GM23338 (cell line): ENCODE results near the gene TENM3. TPM values are rescaled to one million over a fixed set of nuclear protein-coding genes. Genes with fewer than 3 reads are reported as not detected.

ENCODE experiments used
- ATAC-seq: fragments of 200-7000 bp; cut with Tn5 transposase; 3 replicates; pipeline ENCODE4 v1.9.1; 2020
- DNase-seq: peaks from one replicate; pipeline ENCODE4 v3.0.0-alpha.2; 2015; ENCODE audit warnings: low spot score
- H2AFZ ChIP-seq: fragments of 200-600 bp; sonication (generic); 2 replicates; pipeline ENCODE4 v1.8.0; 2016; ENCODE audit warnings: antibody characterized with exemption, mild to moderate bottlenecking, moderate library complexity
- H3F3A ChIP-seq: fragments of 200-600 bp; sonication (generic); replicated peaks from 2 replicates; pipeline ENCODE4 v1.8.0; 2017; ENCODE audit warnings: antibody characterized with exemption, mixed run types, low read depth
- H3K27ac ChIP-seq: fragments of 200-600 bp; sonication (generic); 2 replicates; pipeline ENCODE4 v1.6.1; 2016; ENCODE audit warnings: low read depth
- H3K27me3 ChIP-seq: fragments of 200-600 bp; sonication (generic); 2 replicates; pipeline ENCODE4 v1.8.0; 2016; ENCODE audit warnings: mild to moderate bottlenecking, mixed run types, moderate library complexity; ENCODE audit not compliant: insufficient read depth
- H3K36me3 ChIP-seq: fragments of 200-600 bp; sonication (generic); 2 replicates; pipeline ENCODE4 v1.8.0; 2016; ENCODE audit warnings: mild to moderate bottlenecking; ENCODE audit not compliant: insufficient read depth
- H3K4me1 ChIP-seq: fragments of 200-600 bp; sonication (generic); 2 replicates; pipeline ENCODE4 v1.8.0; 2016; ENCODE audit warnings: mild to moderate bottlenecking, moderate library complexity; ENCODE audit not compliant: insufficient read depth
- H3K4me2 ChIP-seq: fragments of 200-600 bp; sonication (generic); 2 replicates; pipeline ENCODE4 v1.7.1; 2017; ENCODE audit warnings: mixed run types
- H3K4me3 ChIP-seq: fragments of 200-600 bp; sonication (generic); 2 replicates; pipeline ENCODE4 v1.6.1; 2016; ENCODE audit warnings: mixed run types
- H3K79me2 ChIP-seq: fragments of 200-600 bp; sonication (generic); replicated peaks from 2 replicates; pipeline ENCODE4 v1.8.0; 2017; ENCODE audit warnings: mild to moderate bottlenecking; ENCODE audit not compliant: insufficient read depth
- H3K9me2 ChIP-seq: fragments of 200-600 bp; sonication (generic); 2 replicates; pipeline ENCODE4 v1.8.0; 2017; ENCODE audit not compliant: insufficient read depth
- H4K20me1 ChIP-seq: fragments of 200-600 bp; sonication (generic); replicated peaks from 2 replicates; pipeline ENCODE4 v1.8.0; 2017; ENCODE audit warnings: mild to moderate bottlenecking; ENCODE audit not compliant: insufficient read depth
- H3K27ac Mint-ChIP-seq: 2 replicates; pipeline ENCODE4 v1.8.0; 2020; ENCODE audit warnings: inconsistent platforms, mild to moderate bottlenecking, moderate library complexity, mixed read lengths
- H3K27me3 Mint-ChIP-seq: 3 replicates; pipeline ENCODE4 v1.8.0; 2022; ENCODE audit warnings: low read depth, mild to moderate bottlenecking, moderate library complexity, mixed read lengths, inconsistent platforms; ENCODE audit not compliant: insufficient read depth, poor library complexity
- H3K36me3 Mint-ChIP-seq: 3 replicates; pipeline ENCODE4 v1.8.0; 2021; ENCODE audit warnings: low read depth, mild to moderate bottlenecking, inconsistent platforms, moderate library complexity, mixed read lengths
- H3K4me1 Mint-ChIP-seq: 3 replicates; pipeline ENCODE4 v1.8.0; 2020; ENCODE audit warnings: mild to moderate bottlenecking, inconsistent platforms, mixed read lengths
- H3K4me3 Mint-ChIP-seq: 3 replicates; pipeline ENCODE4 v1.8.0; 2021; ENCODE audit warnings: moderate library complexity, mild to moderate bottlenecking, inconsistent platforms, mixed read lengths
- H3K9me3 Mint-ChIP-seq: 3 replicates; pipeline ENCODE4 v1.8.0; 2020; ENCODE audit warnings: moderate library complexity, mild to moderate bottlenecking, inconsistent platforms, mixed read lengths
- CREB1 ChIP-seq: fragments of 250-450 bp; sonication (Bioruptor Pico); IDR thresholded peaks from 2 replicates; pipeline ENCODE4 v1.5.0; 2020; ENCODE audit warnings: low read depth, mild to moderate bottlenecking, moderate library complexity
- EZH2phosphoT487 ChIP-seq: fragments of 200-600 bp; sonication (generic); IDR thresholded peaks from one replicate; pipeline ENCODE4 v1.8.1; 2018; ENCODE audit warnings: antibody characterized with exemption; ENCODE audit not compliant: unreplicated experiment
- JUNB ChIP-seq: IDR thresholded peaks from one replicate; pipeline ENCODE4 v1.6.1; 2016; ENCODE audit warnings: antibody characterized with exemption; ENCODE audit not compliant: unreplicated experiment
- NANOG ChIP-seq: IDR thresholded peaks from 2 replicates; pipeline ENCODE4 v1.6.1; 2016; ENCODE audit warnings: antibody characterized with exemption, borderline replicate concordance
- POLR2AphosphoS5 ChIP-seq: IDR thresholded peaks from 2 replicates; pipeline ENCODE4 v1.6.1; 2016; ENCODE audit warnings: antibody characterized with exemption, low read depth
- STAT1 ChIP-seq: IDR thresholded peaks from one replicate; pipeline ENCODE4 v1.6.1; 2016; ENCODE audit warnings: antibody characterized with exemption; ENCODE audit not compliant: unreplicated experiment
- ZNF114 ChIP-seq: fragments of 250-450 bp; sonication (Bioruptor Pico); IDR thresholded peaks from 2 replicates; pipeline ENCODE4 v1.5.0; 2020; ENCODE audit warnings: mild to moderate bottlenecking, moderate library complexity
- polyA plus RNA-seq: library from polyadenylated mRNA; unstranded; fragments of >200 nt; fragmentation: Nextera tagmentation; extraction: Ambion mirVana; gene quantifications from 2 replicates; pipeline ENCODE4 v1.2.1, GENCODE V29; 2016
- total RNA-seq: library from RNA; depleted of rRNA; stranded (reverse); fragments of >200 nt; shearing (Covaris generic); gene quantifications from 2 replicates; pipeline ENCODE4 v1.2.3, GENCODE V29; 2014
- TF ChIP-seq, protein P1 (sequence below), 2 experiments: fragments of 200-600 bp in 1 of 2; sonication (generic) in 1 of 2; conservative IDR thresholded peaks; 2 replicates each; pipeline versions ENCODE4 v1.5.1 to v1.6.1; 2016 to 2017; ENCODE audit warnings: antibody characterized with exemption in 2 of 2, low read depth in 2 of 2, mild to moderate bottlenecking in 2 of 2, moderate library complexity in 1 of 2
- TF ChIP-seq, protein P2 (sequence below): IDR thresholded peaks from 2 replicates; pipeline ENCODE4 v1.6.1; 2016; ENCODE audit warnings: antibody characterized with exemption
- TF ChIP-seq, protein P3 (sequence below): IDR thresholded peaks from one replicate; pipeline ENCODE4 v1.6.1; 2018; ENCODE audit warnings: antibody characterized with exemption; ENCODE audit not compliant: unreplicated experiment
- TF ChIP-seq, protein P4 (sequence below): fragments of 250-450 bp; sonication (Bioruptor Pico); IDR thresholded peaks from 2 replicates; pipeline ENCODE4 v1.5.0; 2020; ENCODE audit warnings: mild to moderate bottlenecking, moderate library complexity

Gene TENM3
- total and polyA plus RNA-seq, 2 experiments from 2014 or later: 22.2 to 128 TPM

DNA sequence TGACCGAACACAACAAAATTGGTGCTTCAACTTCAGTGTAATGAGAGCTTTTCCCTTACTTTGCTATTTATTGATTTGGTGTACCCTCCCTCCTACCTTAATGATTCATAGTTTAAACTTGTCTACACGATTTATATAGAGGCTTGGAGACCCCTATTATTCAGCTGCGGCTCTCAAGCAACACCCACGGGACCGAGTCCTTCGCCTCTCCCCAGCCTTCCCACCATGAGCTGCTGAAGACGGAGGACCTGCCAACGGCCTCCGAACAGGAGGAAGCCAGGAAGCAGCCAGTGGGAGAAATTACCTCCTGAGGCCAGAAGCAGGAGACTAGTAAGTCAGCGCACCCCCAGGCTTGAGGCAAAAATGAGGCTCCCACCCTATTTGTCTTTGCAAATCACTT, 595.3 kb downstream of the TENM3 start (continued):
- no peak for TF ChIP-seq NANOG
- no peak for TF ChIP-seq EZH2phosphoT487
- TF ChIP-seq, protein P1, sequence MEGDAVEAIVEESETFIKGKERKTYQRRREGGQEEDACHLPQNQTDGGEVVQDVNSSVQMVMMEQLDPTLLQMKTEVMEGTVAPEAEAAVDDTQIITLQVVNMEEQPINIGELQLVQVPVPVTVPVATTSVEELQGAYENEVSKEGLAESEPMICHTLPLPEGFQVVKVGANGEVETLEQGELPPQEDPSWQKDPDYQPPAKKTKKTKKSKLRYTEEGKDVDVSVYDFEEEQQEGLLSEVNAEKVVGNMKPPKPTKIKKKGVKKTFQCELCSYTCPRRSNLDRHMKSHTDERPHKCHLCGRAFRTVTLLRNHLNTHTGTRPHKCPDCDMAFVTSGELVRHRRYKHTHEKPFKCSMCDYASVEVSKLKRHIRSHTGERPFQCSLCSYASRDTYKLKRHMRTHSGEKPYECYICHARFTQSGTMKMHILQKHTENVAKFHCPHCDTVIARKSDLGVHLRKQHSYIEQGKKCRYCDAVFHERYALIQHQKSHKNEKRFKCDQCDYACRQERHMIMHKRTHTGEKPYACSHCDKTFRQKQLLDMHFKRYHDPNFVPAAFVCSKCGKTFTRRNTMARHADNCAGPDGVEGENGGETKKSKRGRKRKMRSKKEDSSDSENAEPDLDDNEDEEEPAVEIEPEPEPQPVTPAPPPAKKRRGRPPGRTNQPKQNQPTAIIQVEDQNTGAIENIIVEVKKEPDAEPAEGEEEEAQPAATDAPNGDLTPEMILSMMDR (conservative IDR thresholded peaks at IDR 0.05; ENCODE audit: low read depth in 2 of 2): no peak
- TF ChIP-seq ZNF114 (CRISPR knock-in tag): no peak

DNA sequence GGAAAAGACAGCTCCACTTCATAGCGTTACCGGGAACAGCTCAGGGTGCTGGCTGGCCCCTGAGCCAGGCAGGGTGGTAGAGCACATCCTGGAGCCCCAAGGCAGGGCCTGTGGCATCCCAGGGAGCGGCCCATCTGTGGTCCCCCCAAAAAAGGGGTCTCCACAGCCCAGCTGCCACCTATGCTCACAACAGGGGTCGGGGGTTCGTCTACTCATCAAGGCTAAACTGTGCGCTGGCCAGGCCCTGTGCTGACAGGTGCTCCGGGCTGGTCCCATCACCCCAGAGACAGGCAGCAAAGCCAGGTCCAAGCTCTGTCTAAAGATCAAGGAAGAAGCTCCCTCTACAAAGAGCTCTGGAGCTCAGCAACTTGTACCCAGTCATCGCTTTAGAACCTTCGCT, 596.1 kb downstream of the TENM3 start:
- no peak overlapping the region for H3K4me3 ChIP-seq
- TF ChIP-seq, protein P2, sequence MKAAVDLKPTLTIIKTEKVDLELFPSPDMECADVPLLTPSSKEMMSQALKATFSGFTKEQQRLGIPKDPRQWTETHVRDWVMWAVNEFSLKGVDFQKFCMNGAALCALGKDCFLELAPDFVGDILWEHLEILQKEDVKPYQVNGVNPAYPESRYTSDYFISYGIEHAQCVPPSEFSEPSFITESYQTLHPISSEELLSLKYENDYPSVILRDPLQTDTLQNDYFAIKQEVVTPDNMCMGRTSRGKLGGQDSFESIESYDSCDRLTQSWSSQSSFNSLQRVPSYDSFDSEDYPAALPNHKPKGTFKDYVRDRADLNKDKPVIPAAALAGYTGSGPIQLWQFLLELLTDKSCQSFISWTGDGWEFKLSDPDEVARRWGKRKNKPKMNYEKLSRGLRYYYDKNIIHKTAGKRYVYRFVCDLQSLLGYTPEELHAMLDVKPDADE: no peak
- no peak for TF ChIP-seq STAT1
- TF ChIP-seq NANOG: no peak
- no peak for TF ChIP-seq JUNB
- TF ChIP-seq, protein P3, sequence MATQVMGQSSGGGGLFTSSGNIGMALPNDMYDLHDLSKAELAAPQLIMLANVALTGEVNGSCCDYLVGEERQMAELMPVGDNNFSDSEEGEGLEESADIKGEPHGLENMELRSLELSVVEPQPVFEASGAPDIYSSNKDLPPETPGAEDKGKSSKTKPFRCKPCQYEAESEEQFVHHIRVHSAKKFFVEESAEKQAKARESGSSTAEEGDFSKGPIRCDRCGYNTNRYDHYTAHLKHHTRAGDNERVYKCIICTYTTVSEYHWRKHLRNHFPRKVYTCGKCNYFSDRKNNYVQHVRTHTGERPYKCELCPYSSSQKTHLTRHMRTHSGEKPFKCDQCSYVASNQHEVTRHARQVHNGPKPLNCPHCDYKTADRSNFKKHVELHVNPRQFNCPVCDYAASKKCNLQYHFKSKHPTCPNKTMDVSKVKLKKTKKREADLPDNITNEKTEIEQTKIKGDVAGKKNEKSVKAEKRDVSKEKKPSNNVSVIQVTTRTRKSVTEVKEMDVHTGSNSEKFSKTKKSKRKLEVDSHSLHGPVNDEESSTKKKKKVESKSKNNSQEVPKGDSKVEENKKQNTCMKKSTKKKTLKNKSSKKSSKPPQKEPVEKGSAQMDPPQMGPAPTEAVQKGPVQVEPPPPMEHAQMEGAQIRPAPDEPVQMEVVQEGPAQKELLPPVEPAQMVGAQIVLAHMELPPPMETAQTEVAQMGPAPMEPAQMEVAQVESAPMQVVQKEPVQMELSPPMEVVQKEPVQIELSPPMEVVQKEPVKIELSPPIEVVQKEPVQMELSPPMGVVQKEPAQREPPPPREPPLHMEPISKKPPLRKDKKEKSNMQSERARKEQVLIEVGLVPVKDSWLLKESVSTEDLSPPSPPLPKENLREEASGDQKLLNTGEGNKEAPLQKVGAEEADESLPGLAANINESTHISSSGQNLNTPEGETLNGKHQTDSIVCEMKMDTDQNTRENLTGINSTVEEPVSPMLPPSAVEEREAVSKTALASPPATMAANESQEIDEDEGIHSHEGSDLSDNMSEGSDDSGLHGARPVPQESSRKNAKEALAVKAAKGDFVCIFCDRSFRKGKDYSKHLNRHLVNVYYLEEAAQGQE: no peak
- no peak for TF ChIP-seq CREB1
- TF ChIP-seq POLR2AphosphoS5: no peak
- TF ChIP-seq, protein P4, sequence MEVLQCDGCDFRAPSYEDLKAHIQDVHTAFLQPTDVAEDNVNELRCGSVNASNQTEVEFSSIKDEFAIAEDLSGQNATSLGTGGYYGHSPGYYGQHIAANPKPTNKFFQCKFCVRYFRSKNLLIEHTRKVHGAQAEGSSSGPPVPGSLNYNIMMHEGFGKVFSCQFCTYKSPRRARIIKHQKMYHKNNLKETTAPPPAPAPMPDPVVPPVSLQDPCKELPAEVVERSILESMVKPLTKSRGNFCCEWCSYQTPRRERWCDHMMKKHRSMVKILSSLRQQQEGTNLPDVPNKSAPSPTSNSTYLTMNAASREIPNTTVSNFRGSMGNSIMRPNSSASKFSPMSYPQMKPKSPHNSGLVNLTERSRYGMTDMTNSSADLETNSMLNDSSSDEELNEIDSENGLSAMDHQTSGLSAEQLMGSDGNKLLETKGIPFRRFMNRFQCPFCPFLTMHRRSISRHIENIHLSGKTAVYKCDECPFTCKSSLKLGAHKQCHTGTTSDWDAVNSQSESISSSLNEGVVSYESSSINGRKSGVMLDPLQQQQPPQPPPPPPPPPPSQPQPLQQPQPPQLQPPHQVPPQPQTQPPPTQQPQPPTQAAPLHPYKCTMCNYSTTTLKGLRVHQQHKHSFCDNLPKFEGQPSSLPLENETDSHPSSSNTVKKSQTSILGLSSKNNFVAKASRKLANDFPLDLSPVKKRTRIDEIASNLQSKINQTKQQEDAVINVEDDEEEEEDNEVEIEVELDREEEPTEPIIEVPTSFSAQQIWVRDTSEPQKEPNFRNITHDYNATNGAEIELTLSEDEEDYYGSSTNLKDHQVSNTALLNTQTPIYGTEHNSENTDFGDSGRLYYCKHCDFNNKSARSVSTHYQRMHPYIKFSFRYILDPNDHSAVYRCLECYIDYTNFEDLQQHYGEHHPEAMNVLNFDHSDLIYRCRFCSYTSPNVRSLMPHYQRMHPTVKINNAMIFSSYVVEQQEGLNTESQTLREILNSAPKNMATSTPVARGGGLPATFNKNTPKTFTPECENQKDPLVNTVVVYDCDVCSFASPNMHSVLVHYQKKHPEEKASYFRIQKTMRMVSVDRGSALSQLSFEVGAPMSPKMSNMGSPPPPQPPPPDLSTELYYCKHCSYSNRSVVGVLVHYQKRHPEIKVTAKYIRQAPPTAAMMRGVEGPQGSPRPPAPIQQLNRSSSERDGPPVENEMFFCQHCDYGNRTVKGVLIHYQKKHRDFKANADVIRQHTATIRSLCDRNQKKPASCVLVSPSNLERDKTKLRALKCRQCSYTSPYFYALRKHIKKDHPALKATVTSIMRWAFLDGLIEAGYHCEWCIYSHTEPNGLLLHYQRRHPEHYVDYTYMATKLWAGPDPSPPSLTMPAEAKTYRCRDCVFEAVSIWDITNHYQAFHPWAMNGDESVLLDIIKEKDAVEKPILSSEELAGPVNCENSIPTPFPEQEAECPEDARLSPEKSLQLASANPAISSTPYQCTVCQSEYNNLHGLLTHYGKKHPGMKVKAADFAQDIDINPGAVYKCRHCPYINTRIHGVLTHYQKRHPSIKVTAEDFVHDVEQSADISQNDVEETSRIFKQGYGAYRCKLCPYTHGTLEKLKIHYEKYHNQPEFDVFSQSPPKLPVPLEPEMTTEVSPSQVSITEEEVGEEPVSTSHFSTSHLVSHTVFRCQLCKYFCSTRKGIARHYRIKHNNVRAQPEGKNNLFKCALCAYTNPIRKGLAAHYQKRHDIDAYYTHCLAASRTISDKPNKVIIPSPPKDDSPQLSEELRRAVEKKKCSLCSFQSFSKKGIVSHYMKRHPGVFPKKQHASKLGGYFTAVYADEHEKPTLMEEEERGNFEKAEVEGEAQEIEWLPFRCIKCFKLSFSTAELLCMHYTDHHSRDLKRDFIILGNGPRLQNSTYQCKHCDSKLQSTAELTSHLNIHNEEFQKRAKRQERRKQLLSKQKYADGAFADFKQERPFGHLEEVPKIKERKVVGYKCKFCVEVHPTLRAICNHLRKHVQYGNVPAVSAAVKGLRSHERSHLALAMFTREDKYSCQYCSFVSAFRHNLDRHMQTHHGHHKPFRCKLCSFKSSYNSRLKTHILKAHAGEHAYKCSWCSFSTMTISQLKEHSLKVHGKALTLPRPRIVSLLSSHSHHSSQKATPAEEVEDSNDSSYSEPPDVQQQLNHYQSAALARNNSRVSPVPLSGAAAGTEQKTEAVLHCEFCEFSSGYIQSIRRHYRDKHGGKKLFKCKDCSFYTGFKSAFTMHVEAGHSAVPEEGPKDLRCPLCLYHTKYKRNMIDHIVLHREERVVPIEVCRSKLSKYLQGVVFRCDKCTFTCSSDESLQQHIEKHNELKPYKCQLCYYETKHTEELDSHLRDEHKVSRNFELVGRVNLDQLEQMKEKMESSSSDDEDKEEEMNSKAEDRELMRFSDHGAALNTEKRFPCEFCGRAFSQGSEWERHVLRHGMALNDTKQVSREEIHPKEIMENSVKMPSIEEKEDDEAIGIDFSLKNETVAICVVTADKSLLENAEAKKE (CRISPR knock-in tag): no peak
- no peak for TF ChIP-seq ZNF114 (CRISPR knock-in tag)

More for the DNA sequence above, 596.1 kb downstream of the TENM3 start:
- no peaks in the 10 kb centered on the region; the same call in 2 of the 3 replicates for H3K36me3 Mint-ChIP-seq
- peaks cover 13% of the 10 kb centered on the region for H3K27me3 Mint-ChIP-seq
- no peaks in the 10 kb centered on the region for H3K9me2 ChIP-seq
- no peak overlapping the region for H3K27ac ChIP-seq
- no peak overlapping the region for H3K4me2 ChIP-seq
- no peaks in the 10 kb centered on the region for H3K36me3 ChIP-seq
- H2AFZ ChIP-seq: no peak overlapping the region
- peaks cover 4% of the 10 kb centered on the region; the same call in 1 of the 2 replicates for H3K4me1 ChIP-seq
- H4K20me1 ChIP-seq: no peaks in the 10 kb centered on the region
- H3K79me2 ChIP-seq: no peaks in the 10 kb centered on the region
- DNase-seq (no peak), ATAC-seq (no peak)
- H3K27ac Mint-ChIP-seq: no peak overlapping the region
- no peaks in the 10 kb centered on the region for H3F3A ChIP-seq
- no peaks in the 10 kb centered on the region for H3K27me3 ChIP-seq
- peaks cover 14% of the 10 kb centered on the region for H3K4me1 Mint-ChIP-seq
- H3K9me3 Mint-ChIP-seq: no peaks in the 10 kb centered on the region
- H3K4me3 Mint-ChIP-seq: no peak overlapping the region
